HG02840 (cell line): ENCODE measurements around the gene ZFP3.
"Not testable (repeated sequence)": the region's sequence is repeated elsewhere in the genome, so short reads cannot be mapped to it uniquely, and the experiment has no call there.

Experiments
- ATAC-seq: cut with Tn5 transposase; IDR thresholded peaks from one replicate; pipeline ENCODE4 v1.9.1; 2021; ENCODE audit warnings: mild to moderate bottlenecking, moderate library complexity, moderate number of reproducible peaks; ENCODE audit not compliant: unreplicated experiment, low FRiP score

Gene ZFP3

DNA sequence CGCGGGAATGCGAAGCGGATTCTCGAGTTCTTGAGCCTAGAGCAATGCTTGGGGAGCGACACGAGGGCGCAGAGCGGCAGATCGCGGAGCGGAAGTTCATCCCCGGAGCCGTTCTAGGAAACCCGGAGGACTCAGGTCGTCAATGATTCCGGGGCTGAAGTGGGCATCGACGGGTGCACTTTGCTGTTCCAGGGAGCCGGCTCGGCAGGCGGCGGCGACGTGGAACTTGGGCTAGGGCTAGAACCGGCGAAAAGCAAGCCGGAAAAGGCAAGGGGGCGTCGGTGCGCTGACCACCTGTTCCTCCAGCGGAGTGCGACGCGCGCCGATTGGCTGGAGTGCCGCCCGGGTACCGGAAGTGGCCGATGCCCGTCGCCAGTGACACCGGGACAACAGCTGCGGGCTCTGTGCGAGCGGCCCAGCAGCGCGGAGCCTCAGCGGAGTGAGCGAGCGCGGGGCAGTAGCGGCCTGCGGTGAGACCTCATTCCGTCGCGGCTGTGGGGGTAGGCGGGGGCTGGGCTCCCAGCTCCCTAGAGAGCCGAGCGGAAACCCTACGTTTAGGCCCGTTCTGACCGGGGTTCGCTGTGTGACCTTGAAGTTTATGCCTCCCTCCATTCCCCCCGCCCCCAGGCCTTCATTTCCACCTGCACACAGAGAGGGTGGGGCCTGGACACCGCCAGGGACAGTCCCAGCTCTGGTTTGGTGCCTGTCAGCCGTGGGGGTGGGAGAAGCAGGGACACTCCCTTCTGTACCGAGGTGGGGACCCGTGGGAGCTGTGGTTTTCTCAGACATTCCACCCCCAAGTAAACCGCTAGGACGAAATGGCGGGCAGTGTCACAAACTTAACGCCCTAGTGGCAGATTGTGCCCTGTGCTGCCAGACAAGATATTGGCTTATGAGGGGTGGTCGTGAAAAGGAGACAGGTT is at the start of gene ZFP3:
ZFP3 (plus strand) TSS at position 362 of the 923 bp plus-strand sequence. CDS start 13,038 bp downstream, outside the sequence.
- peak; percentile 83 for ATAC-seq

DNA sequence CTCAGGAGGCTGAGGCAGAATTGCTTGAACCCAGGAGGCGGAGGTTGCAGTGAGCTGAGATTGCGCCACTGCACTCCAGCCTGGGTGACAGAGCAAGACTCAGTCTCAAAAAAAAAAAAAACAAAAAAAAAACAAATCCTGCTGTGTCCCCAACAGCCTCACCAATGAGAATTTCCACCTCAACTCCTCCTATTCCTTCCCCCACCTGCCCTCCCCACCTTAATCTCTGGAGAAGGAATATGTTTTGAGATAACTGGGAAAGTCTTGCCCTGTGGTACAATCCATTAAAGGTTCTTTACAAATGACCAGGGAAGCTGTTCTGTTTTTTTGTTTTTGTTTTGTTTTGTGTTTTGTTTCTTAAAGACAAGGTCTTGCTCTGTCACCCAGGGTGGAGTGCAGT is 48.1 kb upstream of the ZFP3 start:
- not testable (repeated sequence) for ATAC-seq

DNA sequence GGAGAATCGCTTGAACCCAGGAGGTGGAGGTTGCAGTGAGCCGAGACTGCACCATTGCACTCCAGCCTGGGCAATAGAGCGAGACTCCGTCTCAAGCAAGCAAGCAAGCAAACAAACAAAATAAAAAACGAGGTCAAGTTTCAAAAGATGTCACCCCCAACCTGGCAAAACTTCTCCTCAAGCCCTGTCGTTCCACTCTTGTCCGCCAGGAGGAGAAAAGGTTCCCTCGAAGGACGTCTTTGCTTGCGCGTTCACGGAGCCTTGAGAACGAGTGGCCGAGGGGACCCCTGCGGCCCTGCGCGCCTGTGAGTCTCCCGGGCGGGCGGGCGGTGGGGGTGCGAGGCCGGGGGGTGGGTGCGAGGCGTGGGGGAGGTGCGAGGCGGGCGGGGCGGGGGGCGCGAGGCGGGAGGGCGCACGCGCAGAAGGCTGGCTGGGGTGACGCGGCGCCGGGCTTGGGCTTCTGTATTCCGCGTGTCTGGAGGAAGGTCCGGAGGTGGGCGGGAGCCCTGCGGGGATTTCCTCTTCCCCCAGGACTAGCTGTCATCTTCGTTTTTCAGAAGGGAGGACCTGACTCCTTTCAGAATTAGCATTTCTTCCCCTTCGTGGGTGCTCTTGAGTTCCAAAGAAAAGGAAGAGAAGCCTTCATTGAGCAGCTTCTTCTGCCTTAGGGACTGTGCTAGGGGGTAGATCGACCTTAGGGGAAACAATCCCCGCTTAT is 46.7 kb upstream of the ZFP3 start:
- ATAC-seq: peak; percentile 50

DNA sequence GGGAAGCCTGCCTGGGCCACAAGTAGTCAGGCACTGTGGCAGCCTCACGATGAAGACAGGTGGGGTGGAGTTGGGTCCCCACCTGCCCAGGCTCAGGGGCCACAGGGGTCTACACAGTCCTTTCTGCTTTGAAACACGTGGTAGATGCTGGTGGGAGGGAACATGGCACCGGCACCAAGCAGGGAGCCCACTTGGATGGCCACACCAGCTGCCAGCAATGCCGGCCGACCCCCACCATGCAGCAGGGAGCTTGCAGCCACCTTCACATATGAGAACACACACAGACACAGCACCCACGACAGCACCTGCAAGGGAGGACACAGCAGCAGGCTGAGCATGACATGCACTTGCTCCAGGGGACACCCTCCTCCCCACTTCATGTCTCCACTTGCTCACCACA is 45.4 kb upstream of the ZFP3 start:
- no peak for ATAC-seq

DNA sequence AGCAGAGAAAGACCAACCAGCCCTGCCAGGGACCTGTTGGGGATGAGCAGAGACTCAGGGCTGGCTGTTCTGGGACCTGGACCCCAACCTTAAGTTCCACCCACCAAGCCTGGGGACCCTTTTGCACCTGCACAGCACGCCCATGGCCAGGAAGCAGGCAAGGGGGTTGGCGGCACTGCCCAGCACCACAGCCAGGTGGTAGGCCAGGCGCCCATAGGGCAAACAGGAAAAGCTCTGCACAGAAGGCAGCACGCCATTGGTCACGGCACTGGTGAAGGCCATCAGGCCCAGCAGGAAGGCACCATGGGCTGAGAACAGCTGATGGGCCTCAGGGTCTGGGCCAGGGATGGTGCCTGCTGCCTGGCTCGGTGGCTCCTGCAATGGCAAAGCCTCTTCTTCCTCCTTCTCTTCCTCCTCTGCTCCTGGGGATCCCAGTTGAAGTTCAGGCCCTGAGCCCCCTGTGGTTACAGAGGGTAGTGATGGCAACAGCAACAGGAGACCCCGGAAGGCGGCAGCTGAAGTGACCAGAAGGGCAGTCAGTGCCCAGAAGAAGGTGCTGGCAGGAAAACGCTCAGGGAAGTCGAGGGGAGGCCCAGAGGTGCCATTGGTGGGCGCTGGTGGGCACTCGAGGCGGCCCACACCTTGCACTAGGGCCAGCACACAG is 44.8 kb upstream of the ZFP3 start:
- no peak for ATAC-seq

DNA sequence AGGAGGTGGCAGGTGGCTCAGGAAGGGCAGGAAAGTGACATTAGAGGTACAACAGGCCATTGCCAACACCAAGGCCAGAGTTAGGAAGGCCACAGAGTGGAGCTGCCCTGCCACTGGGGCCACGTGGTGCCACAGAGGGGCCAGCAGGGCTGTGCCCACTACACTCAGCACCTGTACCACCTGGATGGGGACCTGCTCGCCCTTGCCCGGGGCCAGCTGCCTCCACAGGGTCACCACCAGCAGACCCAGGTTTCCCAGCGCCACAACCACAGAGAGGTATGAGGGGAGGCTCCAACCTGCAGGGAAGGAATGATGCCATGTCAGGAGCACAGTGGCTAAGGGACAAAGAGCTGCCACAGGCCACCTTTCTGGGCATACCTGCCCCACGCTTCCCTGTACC is 44.2 kb upstream of the ZFP3 start:
- ATAC-seq: no peak

DNA sequence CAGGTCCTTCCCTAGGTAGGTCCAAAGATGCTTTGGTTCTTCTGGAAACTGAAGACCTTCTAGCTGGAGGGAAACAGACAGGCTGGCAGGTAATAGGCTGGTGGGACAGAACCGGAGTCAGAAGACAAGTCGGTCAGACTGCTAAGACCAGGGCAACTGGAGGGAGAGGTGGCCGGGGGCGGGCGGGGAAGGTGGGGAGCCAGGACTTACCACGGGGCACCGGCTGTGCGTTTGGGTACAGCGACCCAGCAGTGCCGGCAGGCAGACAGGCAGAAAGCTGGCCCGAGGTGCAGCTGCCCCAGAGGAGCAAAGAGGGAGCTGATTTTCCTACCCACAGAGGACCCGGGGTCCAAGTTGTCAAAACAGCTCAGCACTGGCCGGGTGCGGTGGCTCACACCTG is 43.6 kb upstream of the ZFP3 start:
- ATAC-seq: no peak

DNA sequence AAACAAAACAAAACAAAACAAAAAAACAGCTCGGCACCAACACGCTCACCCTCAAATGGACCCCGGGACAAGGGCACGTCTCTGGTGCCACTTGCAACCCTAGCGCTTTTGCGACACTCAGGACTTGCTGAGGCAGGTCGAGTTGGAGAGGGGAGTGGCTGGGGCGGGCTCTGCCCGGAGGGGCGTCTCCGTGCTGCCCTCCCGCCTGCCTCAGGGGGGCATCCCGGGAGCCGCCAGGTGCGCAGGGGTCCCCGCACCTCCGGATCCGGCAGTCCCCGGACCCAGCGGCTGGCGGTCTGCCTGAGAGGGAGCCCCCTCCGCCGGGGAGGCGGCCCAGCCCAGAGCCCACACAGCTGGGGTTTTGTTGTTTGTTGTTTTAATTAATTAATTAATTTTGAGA is 43.0 kb upstream of the ZFP3 start, which contains the start of gene SLC52A1:
SLC52A1 (minus strand) TSS at position 112 of the 400 bp plus-strand sequence. CDS start 820 bp downstream, outside the sequence.
- ATAC-seq: no peak

DNA sequence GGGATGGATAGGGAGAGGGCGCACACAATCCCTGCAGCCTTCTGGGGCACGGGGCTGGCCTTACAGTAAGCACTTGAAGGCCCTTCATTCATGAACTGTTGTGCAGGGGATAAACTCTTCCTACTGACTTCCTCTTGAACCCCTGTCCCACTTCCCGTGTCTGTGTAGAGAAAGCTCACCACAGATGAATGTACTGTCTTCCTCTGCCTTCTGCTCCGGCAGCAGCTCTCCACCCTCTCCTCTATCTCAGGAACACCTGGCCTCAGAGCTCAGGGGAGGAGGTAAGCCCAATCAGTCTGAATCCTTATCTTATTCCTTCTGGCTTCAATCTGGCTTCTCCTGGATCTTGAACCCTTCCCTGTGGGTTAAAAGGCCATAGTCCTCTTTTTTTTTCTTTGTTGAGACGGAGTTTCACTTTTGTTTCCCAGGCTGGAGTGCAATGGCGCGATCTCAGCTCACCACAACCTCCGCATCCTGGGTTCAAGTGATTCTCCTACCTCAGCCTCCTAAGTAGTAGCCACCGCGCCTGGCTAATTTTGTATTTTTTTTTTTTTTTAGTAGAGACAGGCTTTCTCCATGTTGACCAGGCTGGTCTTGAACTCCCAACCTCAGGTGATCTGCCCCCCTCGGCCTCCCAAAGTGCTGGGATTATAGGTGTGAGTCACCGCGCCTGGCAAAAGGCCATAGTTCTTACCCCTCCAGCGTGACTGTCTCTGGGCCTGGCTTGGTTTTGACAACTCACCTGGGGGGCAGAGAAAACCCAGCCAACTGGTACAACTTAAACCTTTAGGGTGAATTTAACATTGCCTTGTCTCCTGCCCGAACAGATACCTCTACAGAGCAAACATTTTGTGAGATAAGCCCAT is 35.9 kb upstream of the ZFP3 start:
- ATAC-seq: no peak

DNA sequence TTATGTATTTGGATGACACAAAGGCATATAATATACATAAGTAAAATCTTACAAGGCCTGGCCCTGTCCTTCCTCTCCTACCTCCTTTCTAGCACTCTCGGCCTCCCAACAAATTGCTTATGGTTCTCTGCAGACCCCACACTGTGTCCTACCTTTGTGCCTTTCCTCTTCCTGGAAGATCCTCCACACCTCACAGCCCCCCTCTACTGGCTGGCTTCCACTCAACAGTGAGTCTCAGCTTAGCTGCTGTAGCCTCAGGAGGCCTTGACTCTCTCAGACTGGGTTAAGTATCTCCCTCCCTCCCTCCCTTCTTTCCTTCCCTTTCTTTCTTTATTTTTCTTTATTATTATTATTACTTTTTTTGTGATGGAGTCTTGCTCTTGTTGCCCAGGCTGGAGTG is 34.7 kb upstream of the ZFP3 start:
- ATAC-seq: no peak

DNA sequence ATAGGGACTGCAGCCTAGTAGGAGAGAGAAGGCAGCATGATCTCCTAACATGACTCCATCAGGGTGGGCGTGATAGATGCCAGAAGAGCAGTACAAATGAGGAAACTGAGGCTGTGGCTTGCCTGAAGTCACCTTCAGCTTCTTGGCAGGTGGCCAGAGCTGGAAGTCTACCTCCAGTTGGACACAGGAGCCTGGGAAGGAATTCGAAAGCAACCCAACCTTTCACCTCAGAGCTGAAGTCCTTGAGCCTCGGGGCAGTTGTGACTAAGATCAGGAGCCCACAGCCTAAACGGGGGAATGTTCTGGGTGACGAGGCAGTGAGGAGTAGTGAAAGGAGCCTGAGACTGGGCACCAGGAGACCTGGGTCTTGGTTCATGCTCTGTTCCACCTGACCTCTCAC is 33.6 kb upstream of the ZFP3 start:
- no peak for ATAC-seq

DNA sequence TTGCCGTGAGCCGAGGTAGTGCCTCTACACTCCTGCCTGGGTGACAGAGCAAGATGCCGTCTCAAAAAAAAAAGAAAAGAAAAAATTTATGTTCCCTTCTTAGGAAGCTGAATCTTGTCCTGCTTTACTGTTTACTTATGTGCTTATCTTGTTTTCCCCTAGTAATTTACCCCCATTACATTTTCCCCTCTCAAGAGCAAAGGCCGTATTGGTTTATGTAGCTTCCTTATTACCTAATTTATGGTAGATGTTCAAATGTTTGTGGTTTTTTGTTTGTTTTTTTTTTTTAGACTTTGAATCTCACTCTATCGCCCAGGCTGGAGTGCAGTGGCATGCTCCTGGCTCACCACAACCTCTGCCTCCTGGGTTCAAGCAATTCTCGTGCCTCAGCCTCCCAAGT is 32.8 kb upstream of the ZFP3 start:
- no peak for ATAC-seq

DNA sequence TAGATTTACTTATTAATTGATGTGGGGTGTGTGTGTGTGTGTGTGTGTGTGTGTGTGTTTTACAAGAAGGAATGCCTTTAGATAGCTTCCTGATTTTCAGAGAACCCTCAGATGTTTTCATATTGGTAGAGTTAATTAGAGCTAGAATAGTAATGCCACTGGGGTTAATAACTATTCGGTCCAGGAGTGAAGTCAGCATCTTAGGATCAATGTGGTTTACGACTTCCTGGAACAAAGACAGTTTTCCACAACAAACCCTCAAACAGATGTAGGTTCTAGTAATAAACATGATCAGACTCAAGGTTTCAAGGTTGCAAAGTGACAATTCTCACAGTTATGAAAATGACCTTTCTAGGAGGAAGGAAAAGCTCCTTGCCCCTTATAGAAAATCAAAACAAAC is 30.8 kb upstream of the ZFP3 start:
- no peak for ATAC-seq

DNA sequence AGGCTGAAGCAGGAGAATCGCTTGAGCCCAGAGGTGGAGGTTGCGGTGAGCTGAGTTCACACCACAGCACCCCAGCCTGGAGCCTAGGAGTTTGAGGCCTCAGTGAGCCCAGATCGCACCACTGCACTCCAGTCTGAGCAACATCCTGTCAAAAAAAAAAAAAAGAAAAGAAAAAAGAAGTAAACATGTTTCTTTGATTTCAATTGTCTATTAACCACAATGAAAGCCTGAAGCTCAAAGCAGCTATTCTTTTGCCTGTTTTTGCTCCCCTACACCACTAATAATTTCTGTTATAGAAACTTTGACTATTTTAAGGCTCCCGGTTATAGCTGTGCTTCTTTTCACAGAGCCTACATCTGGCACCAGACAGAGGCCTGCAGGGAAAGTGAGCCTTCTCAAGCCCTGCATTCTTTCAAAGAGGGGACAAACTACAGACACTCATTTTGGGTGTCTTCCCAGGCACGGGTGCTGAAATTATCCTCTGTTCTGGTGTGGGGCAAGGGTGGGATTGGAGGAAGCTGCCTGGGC is 28.9 kb upstream of the ZFP3 start:
- no peak for ATAC-seq

DNA sequence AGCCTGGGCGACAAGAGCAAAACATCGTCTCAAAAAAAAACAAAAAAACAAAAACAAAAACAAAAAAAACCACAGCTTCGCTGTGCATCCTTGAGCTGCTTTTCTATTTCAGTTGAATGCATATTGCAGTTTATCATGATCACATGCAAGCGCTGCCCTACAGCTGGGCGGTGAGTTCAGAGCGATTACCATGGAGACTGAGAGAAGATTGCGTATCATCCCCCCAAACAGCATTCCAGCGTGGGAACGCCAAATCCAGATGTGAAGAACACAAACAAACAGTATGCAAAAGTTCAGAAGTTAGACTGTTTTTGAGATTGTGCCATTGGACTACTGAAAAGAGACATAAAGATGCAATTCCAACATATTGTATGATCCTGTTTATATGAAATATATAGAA is 28.0 kb upstream of the ZFP3 start:
- no peak for ATAC-seq

DNA sequence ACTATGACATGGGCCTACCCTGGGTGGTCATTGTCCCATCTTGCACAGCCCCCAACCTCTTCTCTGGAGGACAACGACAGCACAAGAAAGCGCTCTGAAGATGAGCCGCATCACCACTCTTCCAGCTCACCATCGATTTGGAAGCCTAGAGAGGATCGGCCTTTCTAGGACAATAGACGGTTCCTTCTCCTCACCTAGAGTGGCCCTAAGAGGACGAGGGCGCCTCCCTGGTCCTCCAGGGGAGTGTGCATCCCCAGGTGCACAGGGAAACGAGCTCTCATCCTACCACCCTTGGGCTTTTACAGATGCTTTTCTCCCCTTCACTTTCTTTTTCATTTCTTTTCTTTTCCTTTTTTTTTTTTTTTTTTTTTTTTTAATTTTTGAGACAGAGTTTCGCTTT is 22.7 kb upstream of the ZFP3 start:
- ATAC-seq: no peak

DNA sequence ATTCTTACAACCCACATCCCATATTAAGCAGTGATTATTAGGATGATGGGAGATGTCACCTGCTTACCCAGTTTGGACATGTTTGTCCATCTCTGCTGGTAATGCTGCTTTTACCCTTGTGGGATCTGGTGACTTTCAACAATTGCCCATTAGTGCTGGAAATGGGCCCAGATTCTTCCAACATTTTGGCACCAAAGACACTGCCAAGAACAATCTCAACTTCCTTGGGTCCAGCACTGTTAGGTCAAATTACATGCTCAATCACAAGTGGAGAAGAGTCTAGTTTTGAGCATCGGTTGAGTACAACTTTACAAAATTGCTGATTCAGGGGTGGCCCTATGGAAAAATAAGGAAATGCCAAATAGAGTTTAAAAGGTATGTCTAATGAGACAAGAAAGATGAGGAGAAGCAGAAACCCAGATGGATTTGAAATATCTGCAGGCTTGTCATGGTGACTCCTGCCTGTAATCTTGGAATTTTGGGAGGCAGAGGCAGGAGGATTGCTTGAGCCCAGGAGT is 13.0 kb upstream of the ZFP3 start:
- ATAC-seq: no peak

DNA sequence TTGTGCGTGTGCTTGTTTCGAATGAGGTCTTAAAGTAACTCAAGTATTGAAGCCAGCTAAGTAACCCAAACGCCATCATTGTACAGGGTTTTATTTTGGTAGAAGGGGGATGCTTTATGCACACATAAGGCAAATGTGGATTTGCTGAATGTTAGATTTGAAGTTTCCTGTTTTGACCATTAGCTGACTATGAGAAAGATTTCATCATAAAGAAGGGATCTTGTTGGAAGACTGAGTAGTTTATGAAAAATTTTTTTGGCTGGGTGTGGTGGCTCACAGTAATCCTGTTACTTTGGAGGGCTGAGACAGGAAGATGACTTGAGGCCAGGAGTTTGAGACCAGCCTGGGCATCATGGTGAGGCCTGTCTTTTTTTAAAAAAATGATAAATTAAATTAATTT is 10.0 kb upstream of the ZFP3 start:
- no peak for ATAC-seq

DNA sequence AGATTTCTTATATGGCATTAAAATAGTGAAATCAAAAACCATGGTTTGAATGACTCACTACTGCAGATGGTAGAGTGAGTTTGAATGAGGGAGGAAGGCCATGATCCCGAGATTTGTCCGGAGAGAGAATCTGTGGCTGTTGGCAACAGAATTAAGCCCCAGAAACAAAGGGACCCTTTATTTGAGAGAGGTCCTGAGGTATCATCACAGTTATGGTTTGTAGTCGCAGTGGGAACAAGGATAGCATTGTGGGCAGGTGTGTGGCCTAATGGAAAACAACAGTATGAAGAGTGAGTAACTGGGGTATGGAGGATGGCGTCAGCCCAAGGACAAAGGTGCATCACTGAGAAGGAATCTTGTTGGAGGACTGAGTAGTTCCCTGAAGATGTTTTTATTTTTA is 8.5 kb upstream of the ZFP3 start:
- ATAC-seq: no peak

DNA sequence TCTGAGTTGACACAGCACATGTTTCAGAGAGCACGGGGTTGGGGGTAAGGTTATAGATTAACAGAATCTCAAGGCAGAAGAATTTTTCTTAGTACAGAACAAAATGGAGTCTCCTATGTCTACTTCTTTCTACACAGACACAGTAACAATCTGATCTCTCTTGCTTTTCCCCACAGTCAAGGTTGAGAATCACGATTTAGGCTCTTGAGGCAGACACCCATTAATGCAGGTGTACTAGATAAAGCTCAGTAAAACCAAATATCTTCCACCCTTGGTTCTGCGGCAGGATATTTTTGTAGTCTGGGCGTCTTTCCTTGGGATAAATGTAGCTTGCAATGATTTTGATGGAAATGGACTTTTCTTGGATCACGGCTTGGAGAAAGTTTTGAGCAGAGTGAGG is 2.8 kb upstream of the ZFP3 start:
- not testable (repeated sequence) for ATAC-seq
